T-cell (primary cell): ENCODE results near the gene MYRFL. TPM values are rescaled to one million over a fixed set of nuclear protein-coding genes. Genes with fewer than 3 reads are reported as not detected.

Experiments used
- ATAC-seq, 4 experiments: fragments of 200-7000 bp in 3 of 4; fragments of 150-1000 bp in 1 of 4; cut with Tn5 transposase; replicated peaks in 1 of 4; 1 replicate in 3 of 4; 2 replicates in 1 of 4; pipeline ENCODE4 v1.10.0; 2021; ENCODE audit warnings: moderate library complexity in 3 of 4, mild to moderate bottlenecking in 2 of 4, moderate number of reproducible peaks in 1 of 4
- CTCF ChIA-PET, 2 donors: fragments of 300-600 bp; sonication (Branson Sonifier 250); formaldehyde crosslinking; loops; one replicate each; lab custom pipeline; 2022; ENCODE audit warnings: antibody characterized with exemption in 2 of 2; lab: Charles Lee
- POLR2A ChIA-PET, 2 donors: fragments of 300-600 bp; sonication (Branson Sonifier 250); formaldehyde crosslinking; loops; one replicate each; lab custom pipeline; 2022; ENCODE audit warnings: antibody characterized with exemption in 2 of 2; lab: Charles Lee
- DNase-seq, 35 experiments: peaks; one replicate each; pipeline versions ENCODE4 v3.0.0 to v3.0.0-alpha.2; 2013 to 2023
- H3K27ac ChIP-seq: one replicate; pipeline ENCODE4 v1.5.1; 2013; ENCODE audit warnings: low read length
- H3K27me3 ChIP-seq, 2 experiments: replicated peaks in 1 of 2; 1 replicate in 1 of 2; 2 replicates in 1 of 2; pipeline versions ENCODE4 v1.6.1 to v1.7.0; 2013; ENCODE audit warnings: low read length in 1 of 2, mixed read lengths in 1 of 2; ENCODE audit not compliant: control insufficient read depth in 2 of 2, insufficient read depth in 2 of 2; ENCODE audit errors: extremely low read depth in 1 of 2
- H3K36me3 ChIP-seq, 2 donors: 1 replicate in 1 of 2; 2 replicates in 1 of 2; pipeline versions ENCODE4 v1.6.1 to v1.7.0; 2013; ENCODE audit warnings: low read length in 1 of 2; ENCODE audit not compliant: control insufficient read depth in 2 of 2, insufficient read depth in 1 of 2; ENCODE audit errors: extremely low read depth in 1 of 2
- H3K4me1 ChIP-seq, 2 experiments: 1 replicate in 1 of 2; 2 replicates in 1 of 2; pipeline versions ENCODE4 v1.6.1 to v1.7.0; 2013; ENCODE audit warnings: low read length in 2 of 2, mixed read lengths in 1 of 2; ENCODE audit not compliant: insufficient read depth in 2 of 2, control insufficient read depth in 1 of 2; ENCODE audit errors: extremely low read depth in 1 of 2
- H3K4me3 ChIP-seq, 2 donors: 1 replicate in 1 of 2; 2 replicates in 1 of 2; pipeline versions ENCODE4 v1.5.1 to v1.7.0; 2013; ENCODE audit warnings: mild to moderate bottlenecking in 2 of 2, low read length in 1 of 2, moderate library complexity in 1 of 2; ENCODE audit not compliant: control insufficient read depth in 1 of 2; ENCODE audit errors: extremely low read depth in 1 of 2
- H3K9me3 ChIP-seq: 2 replicates; pipeline ENCODE4 v1.7.0; 2013
- H3K27ac Mint-ChIP-seq, 2 donors: one replicate each; pipeline ENCODE4 v1.8.0; 2020 to 2021; ENCODE audit warnings: mild to moderate bottlenecking in 2 of 2, mixed read lengths in 2 of 2
- H3K27me3 Mint-ChIP-seq, 2 donors: one replicate each; pipeline ENCODE4 v1.8.0; 2021 to 2022; ENCODE audit warnings: mixed read lengths in 2 of 2
- H3K36me3 Mint-ChIP-seq: one replicate; pipeline ENCODE4 v1.8.0; 2021; ENCODE audit warnings: mixed read lengths
- H3K4me1 Mint-ChIP-seq, 3 donors: one replicate each; pipeline ENCODE4 v1.8.0; 2020 to 2022; ENCODE audit warnings: mixed read lengths in 3 of 3, mild to moderate bottlenecking in 1 of 3
- H3K4me3 Mint-ChIP-seq, 3 donors: one replicate each; pipeline ENCODE4 v1.8.0; 2020 to 2022; ENCODE audit warnings: mild to moderate bottlenecking in 3 of 3, mixed read lengths in 3 of 3, moderate library complexity in 3 of 3
- H3K9me3 Mint-ChIP-seq, 3 donors: one replicate each; pipeline ENCODE4 v1.8.0; 2020 to 2022; ENCODE audit warnings: mixed read lengths in 3 of 3
- WGBS: methylation state at CpG from one replicate; pipeline ENCODE4 v1.1.5; 2013; ENCODE audit warnings: missing lambda C conversion rate; ENCODE audit not compliant: insufficient coverage; 5-methylcytosine and 5-hydroxymethylcytosine counted together
- total RNA-seq, 35 experiments: library from RNA in 6 of 35; stranded (reverse) in 6 of 35; fragments of 120-200 nt in 1 of 35; gene quantifications; one replicate each; pipeline versions ENCODE4 v1.2.1 to v1.2.4 and lab custom pipeline; 2013 to 2026

The MYRFL gene
- total RNA-seq, 5 donors from 2014 or later (not counting 1 experiment from before 2014, with no cell fraction given) = not detected

DNA sequence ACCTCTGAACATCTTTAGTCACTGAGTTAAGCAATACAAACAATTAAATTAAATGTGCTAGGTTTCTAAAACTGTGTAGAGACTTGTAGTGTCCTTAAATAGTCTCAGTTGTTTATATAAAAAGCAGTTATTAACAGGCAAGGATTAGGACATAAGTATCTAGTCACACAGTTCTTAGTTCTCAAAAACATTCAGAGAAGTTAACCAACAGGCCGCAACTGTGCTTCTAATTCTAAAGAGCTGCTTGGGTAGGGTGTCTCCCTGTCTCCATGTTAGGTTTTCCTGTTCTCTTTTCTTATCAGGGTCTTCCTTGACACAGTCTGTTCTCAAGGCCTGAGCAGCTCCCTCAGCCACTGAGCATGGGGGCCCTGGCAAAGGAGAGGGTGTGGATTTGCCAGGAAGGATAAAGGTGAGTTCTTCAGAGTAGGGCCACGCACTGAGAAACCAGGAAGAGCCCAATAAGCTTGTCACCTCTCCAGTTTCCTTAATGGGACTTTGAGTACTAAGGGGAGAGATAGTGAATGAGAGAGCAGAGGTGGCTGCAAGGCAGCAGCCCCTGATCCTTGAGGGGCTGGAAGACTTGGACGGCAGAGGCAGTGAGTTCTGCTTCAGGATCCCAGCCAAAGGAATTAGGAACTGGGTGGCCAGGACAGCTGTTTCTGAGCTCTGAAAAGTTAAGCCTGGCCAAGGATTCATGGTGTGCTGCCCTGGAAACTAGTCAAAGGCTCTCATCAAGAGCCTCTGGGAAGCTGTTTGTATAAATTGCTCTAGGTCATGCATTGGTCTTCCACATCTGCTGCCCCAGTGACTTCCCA is 177.3 kb downstream of the MYRFL start:
- CTCF ChIA-PET = no interaction called here
- no peak overlapping the region for H3K27ac ChIP-seq

DNA sequence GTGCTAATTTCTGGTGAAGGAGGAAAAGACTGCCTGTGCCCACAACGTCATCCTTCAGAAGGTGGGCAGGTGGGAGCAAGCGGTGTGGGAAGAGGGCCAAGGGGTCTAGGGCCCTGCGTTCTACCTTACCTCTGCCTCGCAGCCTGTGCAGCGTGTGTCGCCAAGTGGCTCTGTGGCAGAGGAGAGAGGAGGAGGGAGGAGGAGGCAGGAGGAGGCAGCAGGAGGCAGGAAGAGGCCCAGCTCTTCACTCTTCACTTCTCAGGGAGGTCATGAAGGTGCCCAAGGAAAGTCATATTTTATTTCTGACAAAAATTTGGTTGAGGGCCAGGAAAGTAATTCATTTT is 177.9 kb downstream of the MYRFL start:
- H3K4me1 ChIP-seq = no peaks in the 10 kb centered on the region
- DNase-seq (no peak), ATAC-seq (no peak)
- Mint-ChIP-seq H3K36me3 (no peaks in the 10 kb centered on the region), H3K27ac (no peak overlapping the region), H3K4me3 (no peak overlapping the region), H3K4me1 (no peaks in the 10 kb centered on the region), H3K9me3 (peaks cover 0 to 6% (median 4%) of the 10 kb centered on the region in 3 donors), H3K27me3 (peaks cover under 1 to 4% of the 10 kb centered on the region in 2 donors)
- POLR2A ChIA-PET = no interaction called here
- WGBS = 40% methylated on average over 1 of the region's 6 CpGs
- peaks cover 0 to 18% of the 10 kb centered on the region in 2 experiments for H3K27me3 ChIP-seq
- no peaks in the 10 kb centered on the region for H3K36me3 ChIP-seq
- no peak overlapping the region for H3K27ac ChIP-seq
- no peak overlapping the region for H3K4me3 ChIP-seq
- no peaks in the 10 kb centered on the region for H3K9me3 ChIP-seq
- CTCF ChIA-PET = no interaction called here

More for the DNA sequence above, 177.3 kb downstream of the MYRFL start:
- POLR2A ChIA-PET = no interaction called here
- peaks cover 0 to 18% of the 10 kb centered on the region in 2 experiments for H3K27me3 ChIP-seq
- WGBS = 86% methylated on average over 2 of the region's 3 CpGs
- Mint-ChIP-seq H3K4me3 (no peak overlapping the region), H3K36me3 (no peaks in the 10 kb centered on the region), H3K4me1 (no peaks in the 10 kb centered on the region), H3K27me3 (peaks cover 4% of the 10 kb centered on the region in 2 donors), H3K27ac (no peak overlapping the region), H3K9me3 (peaks cover 0 to 4% (median under 1%) of the 10 kb centered on the region in 3 donors)
- H3K4me1 ChIP-seq = no peaks in the 10 kb centered on the region
- no peak overlapping the region for H3K4me3 ChIP-seq
- H3K36me3 ChIP-seq = no peaks in the 10 kb centered on the region
- H3K9me3 ChIP-seq = no peaks in the 10 kb centered on the region
- DNase-seq (no peak), ATAC-seq (no peak)

DNA sequence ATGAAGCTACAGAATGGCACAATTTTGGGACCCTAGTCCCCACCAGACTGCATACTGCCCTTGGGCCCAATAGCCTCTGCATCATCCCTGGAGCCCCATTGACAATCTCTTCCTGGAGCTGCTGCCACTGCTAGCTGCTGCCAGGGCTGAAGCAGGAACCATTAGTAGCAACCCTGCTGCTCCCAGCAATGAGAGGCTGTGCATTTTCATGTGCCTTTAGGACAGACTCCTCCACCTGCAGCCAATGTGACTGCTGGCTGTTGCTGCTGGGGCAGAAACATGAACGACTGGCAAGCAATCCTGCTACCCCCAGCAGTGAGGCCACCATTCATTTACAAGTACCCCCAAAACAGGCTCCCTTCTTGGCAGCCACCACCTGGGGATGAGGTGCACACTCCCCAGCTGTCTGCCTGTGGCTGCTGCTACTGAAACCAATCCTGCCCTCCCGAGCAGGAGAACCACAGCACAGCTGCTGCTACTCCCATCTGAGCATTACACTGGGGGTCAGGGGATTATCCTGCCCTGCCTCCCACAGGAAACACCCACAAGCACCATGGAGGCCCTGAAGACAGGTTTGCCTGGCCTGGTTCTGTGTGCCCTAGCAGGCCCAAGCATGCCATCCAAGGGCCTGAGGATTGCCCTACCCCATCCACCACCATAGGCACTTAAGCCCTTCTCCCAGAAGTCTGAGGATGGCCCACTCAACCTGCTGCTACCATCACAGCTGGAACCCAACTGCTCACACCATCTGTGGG is 181.0 kb downstream of the MYRFL start:
- peaks cover 0 to 21% of the 10 kb centered on the region in 2 experiments for H3K27me3 ChIP-seq
- no peak overlapping the region for H3K4me3 ChIP-seq
- H3K27ac Mint-ChIP-seq = no peak overlapping the region
- ChIA-PET CTCF (no interaction called here), POLR2A (no interaction called here)
- H3K9me3 Mint-ChIP-seq = peaks cover 20 to 28% (median 20%) of the 10 kb centered on the region in 3 donors
- H3K27ac ChIP-seq = no peak overlapping the region
- no peak overlapping the region for H3K4me3 Mint-ChIP-seq
- no peaks in the 10 kb centered on the region for H3K9me3 ChIP-seq
- H3K4me1 Mint-ChIP-seq = no peaks in the 10 kb centered on the region
- no peaks in the 10 kb centered on the region for H3K36me3 ChIP-seq
- ATAC-seq (no peak), DNase-seq (no peak)
- 87% methylated on average over 2 of the region's 2 CpGs for WGBS
- peaks cover 0 to 11% of the 10 kb centered on the region in 2 donors for H3K27me3 Mint-ChIP-seq
- peaks cover 3% of the 10 kb centered on the region for H3K36me3 Mint-ChIP-seq
- no peaks in the 10 kb centered on the region for H3K4me1 ChIP-seq

DNA sequence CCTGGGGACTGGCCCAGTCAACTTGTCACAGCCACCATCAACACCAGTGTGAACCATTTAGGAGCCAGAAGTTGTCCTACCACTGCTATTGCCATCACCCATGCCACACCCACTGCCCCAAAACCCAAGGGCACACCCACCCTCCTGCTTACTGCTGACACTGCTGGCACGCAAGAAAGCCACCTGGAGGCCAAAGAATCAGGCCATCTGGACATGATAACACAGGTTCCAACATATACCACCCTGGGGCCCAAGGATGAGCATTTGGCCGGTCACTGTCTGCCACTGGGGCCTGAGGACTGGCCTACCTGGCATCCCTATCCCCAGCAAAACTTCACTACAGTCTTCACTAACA is 181.6 kb downstream of the MYRFL start:
- ATAC-seq (no peak), DNase-seq (no peak)
- Mint-ChIP-seq H3K9me3 (peaks cover 20 to 28% (median 25%) of the 10 kb centered on the region in 3 donors), H3K4me3 (no peak overlapping the region), H3K27ac (no peak overlapping the region), H3K4me1 (no peaks in the 10 kb centered on the region), H3K36me3 (peaks cover 3% of the 10 kb centered on the region), H3K27me3 (peaks cover 2 to 10% of the 10 kb centered on the region in 2 donors)
- ChIA-PET CTCF (no interaction called here), POLR2A (no interaction called here)
- Histone ChIP-seq H3K36me3 (no peaks in the 10 kb centered on the region), H3K4me1 (no peaks in the 10 kb centered on the region), H3K4me3 (no peak overlapping the region), H3K9me3 (no peaks in the 10 kb centered on the region), H3K27ac (no peak overlapping the region), H3K27me3 (peaks cover 0 to 21% of the 10 kb centered on the region in 2 experiments)
- 56% methylated on average over 2 of the region's 2 CpGs for WGBS

DNA sequence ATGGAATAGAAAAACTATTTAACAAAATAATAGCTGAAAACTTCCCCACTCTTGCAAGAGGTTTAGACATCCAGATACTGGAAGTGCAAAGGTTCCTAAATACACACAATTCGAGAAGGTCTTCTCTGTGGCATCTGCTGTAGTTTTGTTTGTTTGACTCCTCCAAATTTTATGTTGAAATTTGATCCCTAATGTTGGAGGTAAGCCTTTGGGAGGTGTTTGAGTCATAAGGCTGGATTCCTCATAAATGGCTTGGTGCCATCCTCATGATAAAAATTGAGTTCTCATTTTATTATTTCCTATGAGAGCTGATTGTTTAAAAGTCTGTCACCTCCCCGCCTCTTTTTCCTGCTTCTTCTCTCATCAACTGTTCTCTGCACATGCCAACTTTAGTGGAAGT is 182.7 kb downstream of the MYRFL start:
- Histone ChIP-seq H3K9me3 (no peaks in the 10 kb centered on the region), H3K36me3 (no peaks in the 10 kb centered on the region), H3K4me1 (no peaks in the 10 kb centered on the region), H3K4me3 (no peak overlapping the region), H3K27ac (no peak overlapping the region), H3K27me3 (peaks cover 0 to 16% of the 10 kb centered on the region in 2 experiments)
- H3K27me3 Mint-ChIP-seq = peaks cover 3 to 10% of the 10 kb centered on the region in 2 donors
- CTCF ChIA-PET = no interaction called here
- no peak overlapping the region for H3K4me3 Mint-ChIP-seq
- peaks cover 20 to 36% (median 29%) of the 10 kb centered on the region in 3 donors for H3K9me3 Mint-ChIP-seq
- peaks cover 3% of the 10 kb centered on the region for H3K36me3 Mint-ChIP-seq
- H3K27ac Mint-ChIP-seq = no peak overlapping the region
- POLR2A ChIA-PET = no interaction called here
- H3K4me1 Mint-ChIP-seq = no peaks in the 10 kb centered on the region
- ATAC-seq (no peak), DNase-seq (no peak)
- 86% methylated on average over 1 of the region's 2 CpGs for whole genome bisulfite sequencing
